Prostate gland (tissue), 2 donors: ENCODE data around the gene SOX30.

Experiments
- POLR2A ChIP-seq: fragments of 450-650 bp; IDR thresholded peaks from one replicate; pipeline ENCODE4 v1.6.1; 2016; ENCODE audit warnings: antibody characterized with exemption, mild to moderate bottlenecking
- TF ChIP-seq, protein P1 (sequence below), 4 experiments: fragments of 200-600 bp in 2 of 4; fragments of 450-650 bp in 2 of 4; sonication (generic) in 2 of 4; IDR thresholded peaks; 1 replicate in 3 of 4; 2 replicates in 1 of 4; pipeline ENCODE4 v1.5.1; 2016 to 2019; ENCODE audit warnings: antibody characterized with exemption in 4 of 4, mild to moderate bottlenecking in 2 of 4, moderate library complexity in 2 of 4

DNA sequence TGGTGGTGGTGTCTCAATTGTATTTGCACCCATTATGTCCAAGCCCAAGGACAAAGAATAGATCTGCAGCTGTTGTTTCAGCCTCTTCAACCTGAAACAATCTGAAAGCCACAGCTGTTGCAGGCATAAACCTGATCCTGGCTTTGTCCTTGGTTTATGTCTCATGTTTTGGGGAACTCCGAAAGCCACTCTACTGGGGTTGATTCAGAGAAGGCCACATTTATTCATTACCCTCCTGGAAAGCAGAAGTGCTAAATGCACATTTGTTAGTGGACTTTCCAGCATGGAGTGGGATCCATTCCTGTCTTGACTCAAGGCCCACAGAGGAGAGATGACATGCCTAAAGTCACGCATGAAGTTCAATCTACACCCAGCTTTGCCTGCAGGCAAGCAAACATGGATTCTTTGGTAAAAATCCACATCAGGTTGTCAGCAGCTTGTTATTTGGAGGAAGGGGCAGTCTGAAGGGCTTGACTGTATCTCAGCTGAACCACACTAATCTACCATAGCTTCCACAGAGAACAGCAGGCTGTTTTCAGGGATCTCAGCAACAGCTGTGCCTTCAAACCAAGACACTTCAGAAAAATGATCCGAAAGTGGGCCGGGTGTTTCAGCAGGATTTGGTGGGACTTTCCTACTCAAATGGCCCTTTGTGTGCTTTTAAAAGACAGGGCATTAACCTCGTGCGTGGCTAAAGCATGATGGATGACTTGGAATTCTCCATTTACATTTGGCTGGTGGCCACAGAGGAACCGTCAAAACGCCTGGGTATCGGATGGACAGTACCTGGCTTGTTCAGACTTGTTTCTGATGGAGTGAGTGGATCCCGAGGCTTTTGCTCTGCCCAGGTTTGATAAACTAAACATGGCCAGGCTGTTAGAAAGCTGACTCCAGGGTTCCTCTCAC is 40.4 kb downstream of the SOX30 start:
- TF ChIP-seq POLR2A, result no peak
- TF ChIP-seq, protein P1, sequence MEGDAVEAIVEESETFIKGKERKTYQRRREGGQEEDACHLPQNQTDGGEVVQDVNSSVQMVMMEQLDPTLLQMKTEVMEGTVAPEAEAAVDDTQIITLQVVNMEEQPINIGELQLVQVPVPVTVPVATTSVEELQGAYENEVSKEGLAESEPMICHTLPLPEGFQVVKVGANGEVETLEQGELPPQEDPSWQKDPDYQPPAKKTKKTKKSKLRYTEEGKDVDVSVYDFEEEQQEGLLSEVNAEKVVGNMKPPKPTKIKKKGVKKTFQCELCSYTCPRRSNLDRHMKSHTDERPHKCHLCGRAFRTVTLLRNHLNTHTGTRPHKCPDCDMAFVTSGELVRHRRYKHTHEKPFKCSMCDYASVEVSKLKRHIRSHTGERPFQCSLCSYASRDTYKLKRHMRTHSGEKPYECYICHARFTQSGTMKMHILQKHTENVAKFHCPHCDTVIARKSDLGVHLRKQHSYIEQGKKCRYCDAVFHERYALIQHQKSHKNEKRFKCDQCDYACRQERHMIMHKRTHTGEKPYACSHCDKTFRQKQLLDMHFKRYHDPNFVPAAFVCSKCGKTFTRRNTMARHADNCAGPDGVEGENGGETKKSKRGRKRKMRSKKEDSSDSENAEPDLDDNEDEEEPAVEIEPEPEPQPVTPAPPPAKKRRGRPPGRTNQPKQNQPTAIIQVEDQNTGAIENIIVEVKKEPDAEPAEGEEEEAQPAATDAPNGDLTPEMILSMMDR (IDR thresholded peaks at IDR 0.05), result no peak
